T47D (cell line): ENCODE measurements around the gene CAMK2A.
"Not testable (repeated sequence)": the region's sequence is repeated elsewhere in the genome, so short reads cannot be mapped to it uniquely, and the experiment has no call there.

ENCODE experiments used
- DNase-seq, 2 experiments: peaks; one replicate each; pipeline versions ENCODE4 v3.0.0 to v3.0.0-alpha.2; 2011 to 2012; ENCODE audit warnings: low read depth in 1 of 2, low spot score in 1 of 2
- JUND ChIP-seq: IDR thresholded peaks from 2 replicates; pipeline ENCODE4 v1.6.1; 2012; ENCODE audit warnings: low read depth
- in situ Hi-C: cut with HindIII; loops from 2 replicates; pipeline ENCODE4 v1.10.0; 2016; ENCODE audit warnings: low sequenced_read_pairs, low pct_unique_long_range_greater_than_20kb

CAMK2A gene

DNA sequence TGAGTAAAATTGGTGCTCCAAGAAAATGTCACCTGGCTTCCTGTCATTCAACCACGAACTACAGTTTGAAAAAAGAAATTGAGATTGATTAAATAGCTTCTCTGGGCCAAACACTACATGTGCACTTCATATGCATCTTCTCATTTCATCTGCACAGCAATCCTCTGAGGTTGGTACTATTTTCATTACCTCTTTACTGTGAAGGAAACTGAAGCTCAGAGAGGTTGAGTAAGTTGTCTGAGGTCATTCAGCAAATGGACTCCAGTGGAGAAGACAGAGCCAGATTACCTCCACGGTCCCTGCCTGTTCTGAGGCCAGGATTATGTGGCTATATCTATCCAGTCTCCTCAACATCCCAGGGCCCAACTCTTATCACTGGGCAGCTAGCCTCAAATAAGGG, 53.3 kb downstream of the CAMK2A start:
- TF ChIP-seq JUND = no peak
- in situ Hi-C loops = no loop called here
- DNase-seq = no peak

DNA sequence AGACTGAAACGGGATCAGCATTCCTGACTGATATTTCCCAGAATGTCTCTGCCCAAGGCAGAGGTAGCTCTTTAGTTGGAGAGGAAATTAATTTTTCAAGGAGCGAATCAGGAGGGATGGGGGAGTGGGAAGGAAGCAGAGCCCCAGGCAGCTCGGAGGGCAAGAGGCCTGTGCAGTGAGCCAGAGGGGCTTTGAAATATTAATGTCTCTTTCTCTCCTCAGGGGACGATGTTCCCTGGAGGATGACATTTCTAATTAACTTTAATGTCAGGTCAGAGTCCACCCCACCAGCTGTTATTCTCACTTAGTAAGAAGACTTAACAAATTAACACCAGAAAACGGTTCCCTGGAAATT, 54.1 kb downstream of the CAMK2A start:
- in situ Hi-C loops = no loop called here
- no peak for DNase-seq
- no peak for TF ChIP-seq JUND

- no peak for TF ChIP-seq JUND
- DNase-seq = no peak
- in situ Hi-C loops = no loop called here
These were observed 54.7 kb downstream of the CAMK2A start for GRCh38 chr5:150234576-150235499.

- DNase-seq, in situ Hi-C loops: not testable (repeated sequence)
These were observed 55.9 kb downstream of the CAMK2A start for GRCh38 chr5:150233706-150234105.

DNA sequence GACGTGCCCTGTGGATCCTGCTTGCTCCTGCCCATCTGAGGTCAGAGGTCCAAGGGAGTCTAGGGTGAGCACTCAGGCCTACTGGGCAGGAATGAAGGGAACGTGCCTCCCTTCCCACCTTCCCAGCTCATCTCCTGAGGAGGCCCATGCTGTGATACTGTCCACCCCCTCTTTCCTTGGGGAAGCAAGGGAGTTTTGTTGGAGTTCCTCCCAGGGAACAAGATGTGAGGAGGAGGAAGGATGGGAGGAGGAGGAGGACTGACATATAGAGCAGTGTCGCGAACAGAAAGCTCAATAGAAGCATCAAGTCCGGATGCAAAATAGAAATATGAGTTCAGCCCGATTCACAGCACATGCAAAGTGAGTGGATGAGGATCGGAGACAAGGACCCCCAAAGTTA, 58.7 kb downstream of the CAMK2A start:
- in situ Hi-C loops = no loop called here
- no peak for DNase-seq
- no peak for TF ChIP-seq JUND

- DNase-seq = peak in 1 of 2 experiments; percentile 67
- in situ Hi-C loops = no loop called here
- no peak for TF ChIP-seq JUND
These were observed 60.0 kb downstream of the CAMK2A start for GRCh38 chr5:150229571-150229970.

DNA sequence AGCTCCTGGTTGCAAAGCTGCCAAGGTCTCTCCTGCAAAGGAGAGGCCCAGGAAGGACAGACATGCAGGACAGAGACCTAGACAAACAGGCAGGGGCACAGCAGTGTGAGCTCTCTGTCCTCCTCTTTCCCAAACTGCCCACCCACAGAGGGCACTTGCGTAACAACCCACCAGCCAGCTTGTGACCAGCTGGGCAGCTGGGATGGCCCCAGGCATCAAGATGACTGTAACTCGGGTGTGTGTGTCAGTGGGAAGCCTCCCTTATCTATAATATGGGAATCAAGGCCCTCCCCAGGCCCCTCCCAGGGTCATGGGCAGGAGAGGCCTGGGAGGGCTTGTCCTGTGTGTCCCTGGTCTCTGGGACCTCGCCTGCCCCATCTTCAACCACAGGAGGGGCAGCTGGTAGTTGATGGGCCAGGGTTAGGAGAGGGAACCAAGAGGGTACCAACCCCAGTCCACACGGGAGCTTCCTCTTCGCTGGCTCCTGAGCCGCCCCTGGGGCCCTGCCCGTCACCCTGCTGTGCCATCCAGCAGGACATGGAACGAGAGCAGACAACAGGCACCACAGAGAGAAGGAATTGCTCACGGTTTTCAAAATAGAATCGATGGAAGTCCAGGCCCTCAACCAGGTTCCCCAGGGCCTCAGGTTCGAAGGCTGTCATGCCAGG, 61.8 kb downstream of the CAMK2A start:
- TF ChIP-seq JUND = no peak
- DNase-seq = no peak
- in situ Hi-C loops = no loop called here

- in situ Hi-C loops = no loop called here
- no peak for TF ChIP-seq JUND
- DNase-seq = no peak
These were observed 62.5 kb downstream of the CAMK2A start for GRCh38 chr5:150227036-150227435.

GRCh38 chr5:150224483-150225027, 65.0 kb downstream of the CAMK2A start:
- in situ Hi-C loops = no loop called here
- DNase-seq = no peak
- TF ChIP-seq JUND = no peak

- no peak for DNase-seq
- in situ Hi-C loops = no loop called here
- no peak for TF ChIP-seq JUND
These were observed 66.1 kb downstream of the CAMK2A start for GRCh38 chr5:150223474-150223873.

DNA sequence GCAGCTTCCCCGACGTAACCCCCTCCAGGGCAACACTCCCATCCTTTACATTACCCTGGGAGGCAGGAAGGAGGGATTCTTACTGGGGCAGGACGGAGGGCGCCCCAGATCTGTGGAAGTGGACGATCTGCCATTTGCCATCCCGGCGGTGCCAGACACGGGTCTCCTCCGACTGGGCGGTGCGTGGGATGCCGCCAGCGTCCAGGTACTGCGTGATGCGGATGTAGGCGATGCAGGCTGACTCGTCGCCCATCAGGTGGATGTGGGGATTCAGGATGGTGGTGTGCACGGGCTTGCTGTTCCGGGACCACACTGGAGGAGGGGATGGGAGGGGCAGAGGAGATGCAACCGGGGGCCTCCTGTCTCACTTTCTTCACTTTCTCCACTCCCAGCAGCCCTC, 66.7 kb downstream of the CAMK2A start:
- no peak for DNase-seq
- in situ Hi-C loops = no loop called here
- no peak for TF ChIP-seq JUND

DNA sequence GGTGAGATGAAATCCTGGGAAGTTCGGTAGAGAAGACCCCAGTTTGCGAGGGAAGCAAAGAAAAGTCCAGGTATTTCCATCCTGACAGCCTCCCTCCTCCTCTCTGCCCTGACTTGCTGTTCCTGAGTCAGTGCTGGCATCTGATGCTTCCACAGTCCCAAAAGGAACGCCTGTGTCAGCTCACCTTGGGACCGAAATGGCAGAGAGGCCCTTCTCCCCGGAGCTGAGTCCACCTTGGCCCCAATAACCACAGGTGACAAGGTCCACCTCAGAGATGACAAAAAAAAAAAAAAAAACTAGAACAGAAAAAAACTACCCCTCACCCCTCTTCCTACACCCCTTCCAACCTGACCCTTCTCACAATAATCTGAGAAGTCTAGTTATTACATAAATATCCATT, 68.1 kb downstream of the CAMK2A start:
- no peak for TF ChIP-seq JUND
- in situ Hi-C loops = no loop called here
- no peak for DNase-seq

DNA sequence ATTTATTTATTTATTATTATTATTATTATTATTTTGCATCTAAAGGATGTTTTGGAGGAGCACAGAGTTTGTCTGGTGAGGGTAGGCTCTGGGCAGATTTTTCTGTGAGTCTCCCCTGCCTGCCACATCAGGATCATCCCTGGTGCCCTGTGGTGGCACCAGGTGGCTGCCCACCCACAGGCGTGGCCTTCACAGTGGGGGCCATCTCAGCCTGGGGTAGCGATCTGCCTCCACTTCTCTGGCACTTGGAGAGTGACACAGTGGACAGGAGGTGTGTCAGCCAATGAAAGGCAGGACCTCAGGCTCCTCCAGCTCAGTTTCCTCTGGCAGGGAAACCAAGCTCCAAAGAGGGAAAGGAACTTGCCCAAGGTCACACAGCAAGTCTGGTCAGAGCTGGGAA, 69.7 kb downstream of the CAMK2A start:
- no peak for DNase-seq
- no peak for TF ChIP-seq JUND
- in situ Hi-C loops = no loop called here
